IMR-90 (cell line): Measurements from ENCODE around the gene GJB4. TPM values are rescaled to one million over a fixed set of nuclear protein-coding genes. Genes with fewer than 3 reads are reported as not detected.

ENCODE experiments used
- ATAC-seq: fragments of 200-7000 bp; cut with Tn5 transposase; 2 replicates; pipeline ENCODE4 v1.9.1; 2020; ENCODE audit warnings: low read depth, mild to moderate bottlenecking, moderate library complexity
- BruUV-seq: library from RNA; stranded (reverse); fragments of 400-500 nt; replicated peaks from 2 replicates; lab custom pipeline; 2021; lab: Mats Ljungman, UMichigan
- CTCF ChIA-PET: fragments of 300-600 bp; formaldehyde crosslinking; extraction: SDS; loops from one replicate; lab custom pipeline; 2021; ENCODE audit warnings: antibody characterized with exemption; lab: Yijun Ruan, JAX
- POLR2A ChIA-PET: fragments of 300-600 bp; sonication (Branson Sonifier 250); formaldehyde crosslinking; loops from one replicate; lab custom pipeline; 2022; ENCODE audit warnings: antibody characterized with exemption; ENCODE audit not compliant: unreplicated experiment; lab: Charles Lee
- DNase-seq: peaks from one replicate; pipeline ENCODE4 v3.0.0; 2013
- H2AFZ ChIP-seq: replicated peaks from 2 replicates; pipeline ENCODE3; 2013; ENCODE audit warnings: low read length, mild to moderate bottlenecking; ENCODE audit not compliant: poor library complexity
- H2AK5ac ChIP-seq: 2 replicates; pipeline ENCODE4 v1.6.1; 2013; ENCODE audit warnings: low read depth, low read length, inconsistent platforms
- H2AK9ac ChIP-seq: replicated peaks from 2 replicates; pipeline ENCODE3; 2013; ENCODE audit warnings: mild to moderate bottlenecking, low read depth, low read length, moderate library complexity; ENCODE audit not compliant: poor library complexity
- H2BK120ac ChIP-seq: 2 replicates; pipeline ENCODE4 v1.6.1; 2013; ENCODE audit warnings: low read depth, low read length, inconsistent platforms
- H2BK15ac ChIP-seq: 3 replicates; pipeline ENCODE4 v1.6.1; 2013; ENCODE audit warnings: low read depth, low read length, inconsistent platforms
- H2BK20ac ChIP-seq: 2 replicates; pipeline ENCODE4 v1.6.1; 2013; ENCODE audit warnings: low read depth, mild to moderate bottlenecking, inconsistent platforms, low read length, moderate library complexity
- H2BK5ac ChIP-seq: 2 replicates; pipeline ENCODE4 v1.6.1; 2013; ENCODE audit warnings: mild to moderate bottlenecking, low read depth, low read length, inconsistent platforms; ENCODE audit not compliant: poor library complexity, severe bottlenecking
- H3K14ac ChIP-seq: replicated peaks from 2 replicates; pipeline ENCODE4 v1.6.1; 2013; ENCODE audit warnings: low read depth, low read length, inconsistent platforms
- H3K18ac ChIP-seq: 2 replicates; pipeline ENCODE4 v1.6.1; 2013; ENCODE audit warnings: low read depth, low read length, control low read depth
- H3K23ac ChIP-seq: 2 replicates; pipeline ENCODE4 v1.6.1; 2013; ENCODE audit warnings: low read depth, low read length, inconsistent platforms
- H3K27ac ChIP-seq: 2 replicates; pipeline ENCODE4 v1.5.1; 2013; ENCODE audit warnings: mild to moderate bottlenecking, control low read depth, low read length; ENCODE audit not compliant: insufficient read depth
- H3K27me3 ChIP-seq: 2 replicates; pipeline ENCODE4 v1.6.1; 2013; ENCODE audit warnings: low read length; ENCODE audit not compliant: control insufficient read depth, insufficient read depth
- H3K36me3 ChIP-seq: 2 replicates; pipeline ENCODE4 v1.6.1; 2013; ENCODE audit warnings: low read length, mixed read lengths; ENCODE audit not compliant: control insufficient read depth, insufficient read depth
- H3K4ac ChIP-seq: 2 replicates; pipeline ENCODE4 v1.6.1; 2013; ENCODE audit warnings: low read depth, low read length, inconsistent platforms
- H3K4me1 ChIP-seq: 2 replicates; pipeline ENCODE4 v1.6.1; 2013; ENCODE audit warnings: low read length, mixed read lengths; ENCODE audit not compliant: control insufficient read depth, insufficient read depth
- H3K4me2 ChIP-seq: 2 replicates; pipeline ENCODE4 v1.6.1; 2013; ENCODE audit warnings: low read depth, mild to moderate bottlenecking, control low read depth, low read length, moderate library complexity
- H3K4me3 ChIP-seq: 2 replicates; pipeline ENCODE4 v1.5.1; 2013; ENCODE audit warnings: low read depth, mild to moderate bottlenecking, control low read depth, low read length, moderate library complexity; ENCODE audit not compliant: insufficient read depth
- H3K56ac ChIP-seq: 2 replicates; pipeline ENCODE4 v1.6.1; 2013; ENCODE audit warnings: low read length, inconsistent platforms; ENCODE audit not compliant: insufficient read depth; ENCODE audit errors: extremely low read depth
- H3K79me1 ChIP-seq, 2 experiments: 2 replicates each; pipeline ENCODE4 v1.6.1; 2013; ENCODE audit warnings: low read length in 2 of 2, inconsistent platforms in 1 of 2, low read depth in 1 of 2
- H3K9ac ChIP-seq: 2 replicates; pipeline ENCODE4 v1.6.1; 2013; ENCODE audit warnings: low read depth, low read length, control low read depth
- H3K9me1 ChIP-seq: 2 replicates; pipeline ENCODE4 v1.6.1; 2013; ENCODE audit warnings: low read length, inconsistent platforms; ENCODE audit not compliant: insufficient read depth
- H3K9me3 ChIP-seq: 2 replicates; pipeline ENCODE4 v1.6.1; 2013; ENCODE audit warnings: low read length; ENCODE audit not compliant: control insufficient read depth, insufficient read depth
- H4K20me1 ChIP-seq: 2 replicates; pipeline ENCODE4 v1.6.1; 2013; ENCODE audit warnings: low read length, inconsistent platforms; ENCODE audit not compliant: insufficient read depth
- H4K5ac ChIP-seq: 2 replicates; pipeline ENCODE4 v1.6.1; 2013; ENCODE audit warnings: mild to moderate bottlenecking, low read depth, low read length, control low read depth
- H4K8ac ChIP-seq, 2 experiments: 2 replicates each; pipeline ENCODE4 v1.6.1; 2013; ENCODE audit warnings: low read depth in 2 of 2, low read length in 2 of 2, control low read depth in 1 of 2, inconsistent platforms in 1 of 2
- H4K91ac ChIP-seq: 2 replicates; pipeline ENCODE4 v1.6.1; 2013; ENCODE audit warnings: low read depth, low read length, inconsistent platforms; ENCODE audit not compliant: insufficient read depth
- CHD1 ChIP-seq: IDR thresholded peaks from 2 replicates; pipeline ENCODE4 v1.6.1; 2012; ENCODE audit warnings: low read depth, low read length, improper control_type of control experiment
- MAFK ChIP-seq: IDR thresholded peaks from 2 replicates; pipeline ENCODE4 v1.6.1; 2012; ENCODE audit warnings: low read depth, low read length, improper control_type of control experiment
- MXI1 ChIP-seq: IDR thresholded peaks from 2 replicates; pipeline ENCODE4 v1.6.1; 2012; ENCODE audit warnings: low read depth, mild to moderate bottlenecking, low read length, moderate library complexity, borderline replicate concordance
- RAD21 ChIP-seq: IDR thresholded peaks from 2 replicates; pipeline ENCODE4 v1.6.1; 2012; ENCODE audit warnings: low read length, improper control_type of control experiment
- SMC3 ChIP-seq: fragments of 150-350 bp; IDR thresholded peaks from 2 replicates; pipeline ENCODE4 v1.6.1; 2016; ENCODE audit warnings: low read depth, mild to moderate bottlenecking, antibody characterized with exemption, low read length, moderate library complexity
- WGBS, 2 experiments: methylation state at CpG; one replicate each; pipeline versions ENCODE4 v1.1.5 to v1.1.7; 2013; ENCODE audit warnings: missing lambda C conversion rate in 2 of 2; ENCODE audit not compliant: insufficient read length in 1 of 2; ENCODE audit errors: extremely low coverage in 2 of 2; 5-methylcytosine and 5-hydroxymethylcytosine counted together
- dilution Hi-C: fragments of 300-500 bp; cut with HindIII; formaldehyde crosslinking; loops from one replicate; pipeline ENCODE4 v1.14.3; 2018; ENCODE audit warnings: low sequenced_read_pairs; ENCODE audit not compliant: unreplicated experiment
- in situ Hi-C: fragments of 300-500 bp; cut with MboI; formaldehyde crosslinking; loops from 3 replicates; pipeline ENCODE4 v1.14.3; 2019; ENCODE audit warnings: low sequenced_read_pairs, inconsistent platforms, mixed read lengths
- intact Hi-C: fragments of 100-400 bp; cut with micrococcal nuclease; formaldehyde crosslinking; loops from 2 replicates; pipeline ENCODE4 v1.10.0; 2022
- polyA plus RNA-seq, 3 experiments: library from polyadenylated mRNA; depleted of rRNA; stranded (reverse); fragments of >200 nt; gene quantifications; 2 replicates each; pipeline ENCODE4 v1.2.3, GENCODE V29; 2012; ENCODE audit warnings: low replicate concordance in 1 of 3
- total RNA-seq: library from RNA; depleted of rRNA; stranded (reverse); fragments of >200 nt; gene quantifications from 2 replicates; pipeline ENCODE4 v1.2.3, GENCODE V29; 2012

The GJB4 gene
- total and polyA plus RNA-seq, 2 of the 4 experiments (the other 2 are of a cell fraction) = not detected

DNA sequence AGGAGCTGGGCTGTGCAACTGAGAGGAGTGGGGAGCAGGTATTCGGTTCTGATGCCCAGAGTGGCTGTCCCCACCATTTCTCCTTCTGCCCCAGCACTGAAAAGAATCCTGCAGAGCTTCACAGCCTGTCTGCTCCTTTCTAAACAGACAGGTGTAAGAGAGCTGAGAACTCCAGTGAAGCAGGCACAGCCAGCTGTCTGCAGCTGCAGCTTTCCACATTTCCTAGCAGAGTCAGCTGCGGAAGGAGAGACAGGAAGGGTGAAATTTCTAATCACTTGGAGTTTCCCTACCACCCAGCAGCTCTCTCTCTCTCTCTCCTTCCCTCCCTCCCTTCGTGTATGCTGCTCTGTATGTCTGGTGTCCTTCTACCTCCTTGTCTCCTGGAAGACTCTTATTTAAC, 45.2 kb upstream of the GJB4 start:
- H2BK20ac ChIP-seq = no peak overlapping the region
- no peak overlapping the region for H3K18ac ChIP-seq
- H3K4ac ChIP-seq = no peak overlapping the region
- no peak overlapping the region for H2BK120ac ChIP-seq
- no peak overlapping the region for H2AK5ac ChIP-seq
- no peak overlapping the region for H4K91ac ChIP-seq
- no peak overlapping the region for H3K27ac ChIP-seq
- TF ChIP-seq RAD21 (no peak), MAFK (no peak), SMC3 (no peak), MXI1 (no peak), CHD1 (no peak)
- intact Hi-C loops = no loop called here
- dilution Hi-C loops = no loop called here
- H3K4me3 ChIP-seq = no peak overlapping the region
- no peaks in the 10 kb centered on the region for H3K27me3 ChIP-seq
- no peak overlapping the region for H3K56ac ChIP-seq
- H3K4me2 ChIP-seq = no peak overlapping the region
- no peak overlapping the region for H3K23ac ChIP-seq
- H2BK5ac ChIP-seq = no peak overlapping the region
- no peak overlapping the region for H4K8ac ChIP-seq
- no peaks in the 10 kb centered on the region for H3K79me1 ChIP-seq
- no TSS peak for BruUV-seq
- ChIA-PET CTCF (no interaction called here), POLR2A (no interaction called here)
- no peak overlapping the region for H4K5ac ChIP-seq
- no peak overlapping the region for H2AFZ ChIP-seq
- H3K4me1 ChIP-seq = no peaks in the 10 kb centered on the region
- no peak overlapping the region for H3K9ac ChIP-seq
- H3K9me3 ChIP-seq = no peaks in the 10 kb centered on the region
- ATAC-seq (no peak), DNase-seq (no peak)
- H2AK9ac ChIP-seq = no peak overlapping the region
- H3K36me3 ChIP-seq = no peaks in the 10 kb centered on the region
- no peaks in the 10 kb centered on the region for H3K9me1 ChIP-seq
- no peak overlapping the region for H3K14ac ChIP-seq
- no peaks in the 10 kb centered on the region for H4K20me1 ChIP-seq
- H2BK15ac ChIP-seq = no peak overlapping the region
- in situ Hi-C loops = no loop called here
- WGBS, 2 experiments = no CpG with 5 or more reads among the region's 3 CpGs
